ENCODE results near the gene BRD4.

GRCh38 chr19:15269806-15270205 is 62.5 kb downstream of the BRD4 start:
- TF ChIP-seq CTCF (IDR thresholded peaks at IDR 0.05) = no peak
- no peak for TF ChIP-seq POLR2A (IDR thresholded peaks at IDR 0.05)
- no peak for TF ChIP-seq EP300 (IDR thresholded peaks at IDR 0.05)

Data from tibial nerve (tissue), 4 donors.